Tibial artery (tissue), 4 donors: ENCODE data around the gene GALNT1.
A peak's percentile ranks its signal among the peaks of the same experiment; 100 is the strongest.

Source experiments
- DNase-seq, 2 donors: peaks; one replicate each; pipeline ENCODE4 v3.0.0-alpha.2; 2019
- H3K27ac ChIP-seq, 2 donors: fragments of 200-600 bp; sonication (generic) in 1 of 2; 1 replicate in 1 of 2; 2 replicates in 1 of 2; pipeline ENCODE4 v1.5.1; 2018 to 2019; ENCODE audit warnings: mild to moderate bottlenecking in 1 of 2
- H3K27me3 ChIP-seq, 2 donors: fragments of 200-600 bp; sonication (generic) in 1 of 2; one replicate each; pipeline versions ENCODE4 v1.5.1 to v1.6.0; 2016 to 2019
- H3K36me3 ChIP-seq, 3 donors: fragments of 200-600 bp; sonication (generic) in 2 of 3; one replicate each; pipeline ENCODE4 v1.5.1; 2016 to 2019; ENCODE audit warnings: mild to moderate bottlenecking in 2 of 3
- H3K4me1 ChIP-seq, 4 donors: fragments of 200-600 bp; sonication (generic) in 2 of 4; 1 replicate in 3 of 4; 2 replicates in 1 of 4; pipeline ENCODE4 v1.5.1; 2016 to 2019
- H3K4me3 ChIP-seq, 2 donors: fragments of 200-600 bp; sonication (generic) in 1 of 2; 1 replicate in 1 of 2; 2 replicates in 1 of 2; pipeline ENCODE4 v1.5.1; 2018 to 2019; ENCODE audit warnings: mild to moderate bottlenecking in 2 of 2
- H3K9me3 ChIP-seq, 3 donors: fragments of 200-600 bp; sonication (generic) in 1 of 3; one replicate each; pipeline ENCODE4 v1.5.1; 2016 to 2019
- CTCF ChIP-seq, 2 experiments: fragments of 200-600 bp in 1 of 2; fragments of 450-650 bp in 1 of 2; IDR thresholded peaks; one replicate each; pipeline ENCODE4 v1.5.1; 2017 to 2019; ENCODE audit warnings: antibody characterized with exemption in 2 of 2, mild to moderate bottlenecking in 1 of 2, moderate library complexity in 1 of 2
- intact Hi-C: fragments of 100-400 bp; cut with DNase I; formaldehyde crosslinking; loops from one replicate; pipeline ENCODE4 v1.15.0; 2023; ENCODE audit warnings: low total_unique reads

Gene GALNT1

DNA sequence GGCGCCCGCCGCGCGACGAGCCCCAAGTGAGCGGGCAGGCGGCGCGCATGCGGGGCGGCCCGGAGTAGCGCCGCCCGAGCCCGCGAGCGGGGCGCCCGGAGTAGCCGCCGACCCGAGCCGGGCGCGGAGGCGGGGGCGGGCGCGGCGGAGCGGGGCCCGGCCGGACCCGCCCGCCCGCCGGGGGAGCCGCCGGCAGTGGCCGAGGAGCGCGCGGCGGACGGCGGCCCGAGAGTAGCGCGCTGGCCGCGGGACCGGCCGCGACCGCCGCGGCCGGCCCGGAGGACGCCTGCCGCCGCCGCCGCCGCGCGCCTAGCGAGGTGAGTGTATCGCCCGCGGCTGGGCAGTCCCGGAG is at the start of gene GALNT1:
GALNT1 (plus strand) TSS at position 195 of the 352 bp plus-strand sequence. CDS start 72,923 bp downstream, outside the sequence.
- no peak for DNase-seq
- intact Hi-C loops = loop anchor here (10.0 kb wide), 1 partner anchor 197 kb away; no protein-coding TSS in a partner anchor
- Histone ChIP-seq H3K4me1 (peaks cover 0 to 16% (median 8%) of the 10 kb centered on the region in 4 donors), H3K4me3 (peak within 1 kb of the TSS; percentile 80 to 82), H3K36me3 (no peaks in the 10 kb centered on the region), H3K27ac (peak within 1 kb of the TSS; percentile 96 to 98), H3K27me3 (no peaks in the 10 kb centered on the region), H3K9me3 (no peaks in the 10 kb centered on the region)
- no peak for TF ChIP-seq CTCF (IDR thresholded peaks at IDR 0.05)

- H3K9me3 ChIP-seq = peaks cover 0 to 14% (median 4%) of the 10 kb centered on the region in 3 donors
- no peak overlapping the region for H3K4me3 ChIP-seq
- no peaks in the 10 kb centered on the region for H3K4me1 ChIP-seq
- H3K27me3 ChIP-seq = no peaks in the 10 kb centered on the region
- no peak for DNase-seq
- no peak for TF ChIP-seq CTCF (IDR thresholded peaks at IDR 0.05)
- no peak overlapping the region for H3K27ac ChIP-seq
- intact Hi-C loops = no loop called here
- H3K36me3 ChIP-seq = no peaks in the 10 kb centered on the region
Observed at GRCh38 chr18:35533916-35534405, 47.6 kb upstream of the GALNT1 start.

DNA sequence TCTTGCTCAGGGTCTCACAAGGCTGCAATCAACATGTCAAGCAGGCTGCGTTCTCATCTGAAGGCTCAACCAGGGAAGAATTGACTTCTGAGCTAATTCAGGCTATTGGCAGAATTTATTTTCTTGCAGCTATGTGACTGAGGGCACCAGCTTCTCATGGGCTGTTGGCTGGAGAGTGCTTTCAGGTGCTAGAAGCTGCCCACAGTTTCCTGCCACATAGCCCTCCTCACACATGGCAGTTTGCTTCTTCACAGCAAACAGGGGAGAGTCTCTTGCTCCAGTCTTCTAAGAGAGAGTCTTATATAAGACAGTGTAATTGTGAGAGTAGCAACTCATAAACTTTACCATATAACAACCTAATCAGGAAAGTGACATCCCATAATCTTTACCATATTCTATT is 46.2 kb upstream of the GALNT1 start:
- Histone ChIP-seq H3K4me1 (no peaks in the 10 kb centered on the region), H3K36me3 (no peaks in the 10 kb centered on the region), H3K4me3 (no peak overlapping the region), H3K9me3 (peaks cover 0 to 14% (median 4%) of the 10 kb centered on the region in 3 donors), H3K27ac (no peak overlapping the region), H3K27me3 (no peaks in the 10 kb centered on the region)
- no peak for TF ChIP-seq CTCF (IDR thresholded peaks at IDR 0.05)
- no peak for DNase-seq
- intact Hi-C loops = no loop called here

- Histone ChIP-seq H3K9me3 (no peaks in the 10 kb centered on the region), H3K36me3 (no peaks in the 10 kb centered on the region), H3K27ac (no peak overlapping the region), H3K27me3 (no peaks in the 10 kb centered on the region), H3K4me3 (no peak overlapping the region), H3K4me1 (no peaks in the 10 kb centered on the region)
- no peak for TF ChIP-seq CTCF (IDR thresholded peaks at IDR 0.05)
- DNase-seq = no peak
- intact Hi-C loops = no loop called here
Observed at GRCh38 chr18:35542356-35542755, 39.2 kb upstream of the GALNT1 start.

GRCh38 chr18:35547008-35547605 is 34.4 kb upstream of the GALNT1 start:
- no peak for TF ChIP-seq CTCF (IDR thresholded peaks at IDR 0.05)
- Histone ChIP-seq H3K27me3 (no peaks in the 10 kb centered on the region), H3K9me3 (no peaks in the 10 kb centered on the region), H3K27ac (no peak overlapping the region), H3K4me3 (no peak overlapping the region), H3K4me1 (no peaks in the 10 kb centered on the region), H3K36me3 (no peaks in the 10 kb centered on the region)
- intact Hi-C loops = no loop called here
- DNase-seq = no peak
